ENCODE measurements around the gene KNCN. TPM values are rescaled to one million over a fixed set of nuclear protein-coding genes. Genes with fewer than 3 reads are reported as not detected.
A peak's percentile ranks its signal among the peaks of the same experiment; 100 is the strongest.

The KNCN gene
- total RNA-seq, 4 donors from 2014 or later: not detected

- TF ChIP-seq CTCF (IDR thresholded peaks at IDR 0.05): no peak
- DNase-seq (ENCODE audit: low spot score): no peak
- no peak for ATAC-seq (ENCODE audit: low FRiP score)
These were observed 26.0 kb downstream of the KNCN start for GRCh38 chr1:46525253-46525983.

GRCh38 chr1:46524843-46525242 lies 26.6 kb downstream of the KNCN start:
- no peak for ATAC-seq (ENCODE audit: low FRiP score)

DNA sequence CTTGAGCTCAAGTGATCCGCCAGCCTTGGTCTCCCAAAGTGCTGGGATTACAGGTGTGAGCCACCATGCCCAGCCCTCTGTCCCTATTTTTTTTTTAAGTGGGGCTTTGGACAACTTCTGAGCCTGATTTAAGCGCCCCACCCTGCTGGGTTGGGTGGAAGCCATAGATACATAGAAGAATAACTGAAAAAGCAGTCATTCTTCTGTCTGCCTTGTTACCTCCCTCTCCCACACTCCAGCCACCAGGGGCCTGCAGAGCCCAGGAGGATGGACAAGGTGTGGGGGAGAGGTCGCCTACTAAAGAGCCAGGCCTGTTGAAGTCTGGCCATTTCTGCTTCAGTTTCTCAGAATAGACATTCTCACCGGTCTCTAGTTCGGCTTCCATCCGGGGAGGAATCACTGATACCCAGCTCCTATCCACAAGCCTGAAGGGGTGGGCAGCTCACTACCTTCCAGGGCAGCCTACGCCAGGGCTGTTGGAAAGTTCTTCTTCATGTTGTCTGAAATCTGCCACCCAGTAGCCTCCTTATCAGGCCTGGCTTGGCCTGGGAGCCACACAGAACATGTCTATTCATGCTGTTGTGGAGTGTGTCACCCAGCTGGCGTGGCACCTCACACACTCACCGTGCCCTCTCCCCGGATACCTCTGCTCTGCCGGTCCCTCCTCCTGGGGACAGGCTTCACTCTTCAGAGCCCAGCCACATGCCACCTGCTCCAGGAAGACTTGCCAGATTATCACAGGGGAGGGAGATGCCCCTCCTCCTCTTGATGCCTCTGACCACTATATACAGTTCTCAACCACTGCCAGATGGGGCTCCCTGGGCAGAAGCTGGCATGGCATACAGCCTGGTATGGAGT lies 27.7 kb downstream of the KNCN start:
- no peak for DNase-seq (ENCODE audit: low spot score)
- TF ChIP-seq CTCF (IDR thresholded peaks at IDR 0.05): no peak
- no peak for ATAC-seq (ENCODE audit: low FRiP score)

More at GRCh38 chr1:46524843-46525242, 26.6 kb downstream of the KNCN start:
- no peak for DNase-seq (ENCODE audit: low spot score)
- no peak for TF ChIP-seq CTCF (IDR thresholded peaks at IDR 0.05)

GRCh38 chr1:46522969-46523320 lies 28.5 kb downstream of the KNCN start:
- DNase-seq (ENCODE audit: low spot score) (no peak), ATAC-seq (ENCODE audit: low FRiP score) (no peak)
- TF ChIP-seq CTCF (IDR thresholded peaks at IDR 0.05): no peak

GRCh38 chr1:46522184-46522968 lies 29.1 kb downstream of the KNCN start:
- ATAC-seq (ENCODE audit: low FRiP score) (peak; percentile 82), DNase-seq (ENCODE audit: low spot score) (peak; percentile 31)
- TF ChIP-seq CTCF (IDR thresholded peaks at IDR 0.05): no peak

DNA sequence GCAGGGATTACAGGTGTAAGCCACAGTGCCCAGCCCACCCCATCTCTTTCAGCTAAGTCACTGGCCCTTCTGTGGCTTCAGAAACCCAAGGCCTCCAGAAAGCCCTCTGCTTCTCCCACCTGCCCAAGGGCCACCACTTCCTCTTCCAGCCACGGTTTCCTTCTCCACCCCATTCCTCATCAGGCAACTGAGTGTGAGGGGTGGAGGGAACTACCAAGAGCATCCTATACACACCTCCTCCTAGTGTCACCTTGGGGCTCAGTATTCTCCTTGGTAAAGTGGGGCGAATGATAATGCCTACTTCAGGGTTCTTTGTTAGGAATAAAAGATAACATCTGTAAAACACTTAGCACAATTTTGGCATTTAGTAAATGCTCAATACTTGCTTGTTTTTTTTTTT lies 30.0 kb downstream of the KNCN start:
- DNase-seq (ENCODE audit: low spot score) (no peak), ATAC-seq (ENCODE audit: low FRiP score) (no peak)
- no peak for TF ChIP-seq CTCF (IDR thresholded peaks at IDR 0.05)

Measured in omental fat pad (tissue), 4 donors.